GM10266 (cell line): ENCODE data around the gene SAXO1.

Experiments
- DNase-seq: peaks from one replicate; pipeline ENCODE4 v3.0.0; 2012; ENCODE audit errors: extremely low spot score
- TF ChIP-seq, protein P1 (sequence below): IDR thresholded peaks from 2 replicates; pipeline ENCODE4 v1.5.1; 2012; ENCODE audit warnings: mild to moderate bottlenecking, low read depth; ENCODE audit not compliant: control insufficient read depth, insufficient read depth; ENCODE audit errors: missing control alignments

SAXO1 gene

DNA sequence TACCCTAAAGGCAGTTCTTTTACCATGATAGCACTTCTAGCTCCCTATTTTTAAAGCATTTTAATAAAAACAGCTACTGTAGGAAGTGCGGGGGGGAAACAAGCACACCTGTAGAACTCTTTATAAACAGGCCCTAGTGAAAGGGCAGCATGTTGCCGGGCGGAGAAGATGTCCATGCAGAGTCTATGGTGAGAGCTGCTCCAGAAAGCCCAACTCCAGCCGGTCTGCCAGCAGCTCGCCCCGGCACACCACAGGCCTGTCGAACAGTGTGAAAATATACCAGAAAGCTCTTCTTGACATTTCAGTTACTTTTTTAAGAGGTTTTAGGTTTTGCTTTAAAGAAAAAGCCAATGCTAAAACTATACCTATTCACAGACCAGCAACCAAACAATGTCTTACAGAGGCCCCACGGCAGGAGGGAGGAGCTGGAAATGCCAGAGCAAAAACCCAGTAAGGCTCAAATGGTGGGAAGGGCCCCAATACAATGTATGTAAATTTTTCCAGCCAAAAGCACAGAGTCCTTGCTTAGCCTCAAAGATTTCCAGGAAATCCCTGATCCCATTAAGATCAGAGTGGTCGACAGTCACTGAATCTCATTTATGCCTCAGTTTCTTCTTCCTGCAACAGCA is 121.2 kb downstream of the SAXO1 start:
- no peak for DNase-seq
- TF ChIP-seq, protein P1, sequence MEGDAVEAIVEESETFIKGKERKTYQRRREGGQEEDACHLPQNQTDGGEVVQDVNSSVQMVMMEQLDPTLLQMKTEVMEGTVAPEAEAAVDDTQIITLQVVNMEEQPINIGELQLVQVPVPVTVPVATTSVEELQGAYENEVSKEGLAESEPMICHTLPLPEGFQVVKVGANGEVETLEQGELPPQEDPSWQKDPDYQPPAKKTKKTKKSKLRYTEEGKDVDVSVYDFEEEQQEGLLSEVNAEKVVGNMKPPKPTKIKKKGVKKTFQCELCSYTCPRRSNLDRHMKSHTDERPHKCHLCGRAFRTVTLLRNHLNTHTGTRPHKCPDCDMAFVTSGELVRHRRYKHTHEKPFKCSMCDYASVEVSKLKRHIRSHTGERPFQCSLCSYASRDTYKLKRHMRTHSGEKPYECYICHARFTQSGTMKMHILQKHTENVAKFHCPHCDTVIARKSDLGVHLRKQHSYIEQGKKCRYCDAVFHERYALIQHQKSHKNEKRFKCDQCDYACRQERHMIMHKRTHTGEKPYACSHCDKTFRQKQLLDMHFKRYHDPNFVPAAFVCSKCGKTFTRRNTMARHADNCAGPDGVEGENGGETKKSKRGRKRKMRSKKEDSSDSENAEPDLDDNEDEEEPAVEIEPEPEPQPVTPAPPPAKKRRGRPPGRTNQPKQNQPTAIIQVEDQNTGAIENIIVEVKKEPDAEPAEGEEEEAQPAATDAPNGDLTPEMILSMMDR, result no peak

DNA sequence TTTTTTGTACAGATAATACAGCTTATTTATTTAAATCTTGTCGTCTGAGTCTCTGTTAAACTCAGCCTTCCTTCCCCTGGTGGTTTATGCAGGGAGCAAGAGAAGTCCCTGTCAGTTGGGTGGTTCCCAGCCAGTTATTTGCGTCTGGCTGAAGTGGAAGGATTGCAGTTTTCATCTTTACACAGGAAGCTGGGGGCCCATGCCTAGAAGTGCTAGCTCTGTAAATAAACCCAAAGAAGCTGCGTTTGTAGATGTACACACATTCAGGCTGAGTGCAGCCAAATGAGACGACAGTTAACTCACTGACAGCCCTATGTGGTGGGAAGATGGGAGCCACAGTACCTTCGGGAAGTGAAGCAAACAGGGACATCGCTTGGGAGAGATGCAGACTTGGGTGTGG is 122.1 kb downstream of the SAXO1 start:
- no peak for DNase-seq

DNA sequence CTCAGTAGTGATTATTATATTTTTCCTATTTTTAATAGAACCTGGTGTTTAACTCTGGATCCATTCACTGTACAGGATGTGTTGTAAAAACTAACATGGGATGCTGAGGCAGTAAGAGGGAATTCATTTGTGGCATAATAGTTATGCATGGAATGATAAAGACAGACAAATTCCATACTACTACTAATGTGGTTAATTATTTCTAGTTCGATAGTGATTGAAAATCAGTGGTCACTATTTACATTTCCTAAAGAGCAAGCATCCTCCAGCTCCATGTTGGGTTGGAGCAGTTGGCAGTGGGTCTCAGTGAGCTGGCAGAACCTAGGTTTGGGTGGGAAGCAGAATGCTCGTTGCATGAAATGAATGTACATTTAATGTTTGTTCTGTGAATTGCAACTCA is 122.6 kb downstream of the SAXO1 start:
- DNase-seq, result no peak
- TF ChIP-seq, protein P1, result no peak

More for the DNA sequence above, 122.1 kb downstream of the SAXO1 start:
- TF ChIP-seq, protein P1, result no peak

DNA sequence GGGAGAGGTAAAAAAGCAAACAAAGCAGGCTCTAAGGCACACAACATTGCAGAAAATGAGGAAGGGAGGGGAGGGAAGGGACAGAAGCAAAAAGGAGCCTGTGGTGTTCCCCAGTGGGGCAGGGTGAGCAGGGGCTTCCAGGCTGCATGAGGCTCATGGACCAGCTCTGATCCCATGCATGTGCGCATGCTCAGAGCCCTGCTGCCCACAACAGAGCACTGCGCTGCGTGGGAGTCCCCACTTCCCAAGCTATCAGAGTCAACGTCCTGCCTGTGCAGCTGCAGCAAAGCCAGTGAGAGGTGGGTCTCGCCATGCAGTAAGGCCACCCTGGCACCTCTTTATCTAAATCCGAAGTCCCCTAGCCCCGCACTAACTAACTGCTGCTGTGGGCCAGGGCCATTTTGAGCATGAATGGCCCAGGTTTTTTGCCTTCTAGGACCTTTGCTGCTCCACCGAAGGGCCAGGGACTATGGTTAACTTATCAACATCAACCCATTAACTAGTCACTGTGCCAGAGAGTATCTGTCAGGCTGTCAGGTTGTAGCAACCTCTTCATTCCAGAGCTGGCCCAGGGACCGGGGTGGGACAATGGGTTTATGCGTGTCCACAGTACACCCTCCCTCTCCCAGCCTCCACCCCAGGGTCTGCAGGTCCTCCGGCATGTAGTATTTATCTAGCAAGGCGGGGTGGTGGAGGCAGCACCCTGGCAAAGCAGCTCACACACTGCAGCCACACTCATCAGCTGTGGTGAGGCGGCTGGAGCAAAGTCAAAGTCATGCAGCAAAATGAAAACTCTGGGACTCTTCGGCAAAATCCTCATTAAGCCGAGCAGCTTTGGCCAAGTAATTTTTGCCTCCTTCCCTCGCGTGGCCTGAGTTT is 123.6 kb downstream of the SAXO1 start:
- TF ChIP-seq, protein P1, result no peak

DNA sequence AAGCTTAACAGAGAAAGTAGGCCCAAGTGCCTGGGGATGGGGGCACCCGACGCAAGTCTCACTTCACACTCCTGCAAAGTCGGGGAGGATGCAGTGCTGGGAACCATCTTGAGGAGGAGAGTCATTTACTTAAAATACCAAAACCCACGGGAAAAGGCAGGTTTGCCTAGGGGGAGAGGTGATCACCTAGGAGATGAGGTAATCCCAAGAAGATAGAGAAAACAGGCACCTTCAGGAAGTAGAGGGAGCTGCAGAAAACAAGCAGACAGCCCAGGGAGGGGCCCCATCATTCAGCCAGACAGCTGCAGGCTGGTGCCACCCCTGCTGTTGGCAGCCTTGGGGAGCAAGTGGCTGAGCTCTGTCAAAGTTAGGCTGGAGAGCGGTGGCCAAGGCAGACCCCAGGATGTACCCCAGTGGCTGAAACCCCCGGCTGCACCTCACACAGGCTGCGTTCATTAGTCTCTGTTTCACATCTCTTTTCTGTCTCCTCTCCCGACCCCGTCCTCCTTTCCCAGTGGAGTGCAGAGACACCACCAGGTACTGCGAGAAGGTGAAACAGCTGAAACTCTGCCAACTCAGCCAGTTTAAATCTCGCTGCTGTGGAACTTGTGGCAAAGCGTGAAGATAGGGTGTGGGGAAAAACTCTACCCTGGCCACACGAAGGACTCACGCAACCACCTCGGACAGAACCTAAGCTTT is 124.9 kb downstream of the SAXO1 start:
- TF ChIP-seq, protein P1, result no peak

More for the DNA sequence above, 123.6 kb downstream of the SAXO1 start:
- no peak for DNase-seq

DNA sequence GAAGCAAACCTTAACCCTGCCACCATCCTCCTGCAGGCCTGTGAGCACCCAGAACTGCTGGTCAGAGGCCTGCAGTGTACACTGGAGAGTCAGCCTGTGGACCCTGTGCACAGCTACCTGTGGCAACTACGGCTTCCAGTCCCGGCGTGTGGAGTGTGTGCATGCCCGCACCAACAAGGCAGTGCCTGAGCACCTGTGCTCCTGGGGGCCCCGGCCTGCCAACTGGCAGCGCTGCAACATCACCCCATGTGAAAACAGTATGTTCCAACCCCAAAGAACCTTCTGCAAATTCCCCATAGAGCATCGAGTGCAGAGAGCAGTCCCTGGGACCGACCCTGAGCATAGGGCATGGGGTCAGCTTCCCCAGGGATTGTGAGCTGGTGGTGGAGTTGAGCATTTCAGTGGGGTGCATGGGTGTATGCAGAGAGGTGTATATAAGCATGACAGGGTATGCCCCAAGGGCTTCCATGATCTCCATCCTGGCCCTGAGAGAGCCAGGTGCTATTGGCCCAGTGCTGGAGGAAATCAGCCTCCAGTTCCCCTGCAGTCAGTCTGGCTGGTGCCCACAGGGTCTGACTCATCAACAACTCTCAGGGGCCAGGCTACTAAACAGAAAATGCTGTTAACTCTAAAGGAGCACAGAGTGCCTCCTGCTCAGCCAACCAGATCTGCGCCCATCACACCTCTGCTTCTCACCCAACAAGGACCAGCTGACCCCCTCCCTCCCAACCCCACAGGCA is 126.2 kb downstream of the SAXO1 start:
- TF ChIP-seq, protein P1, result no peak
- no peak for DNase-seq

More for the DNA sequence above, 124.9 kb downstream of the SAXO1 start:
- DNase-seq, result no peak
